AG10803 (cell line): ENCODE results near the gene RASSF4.

Source experiments
- DNase-seq: peaks from one replicate; pipeline ENCODE4 v3.0.0; 2010; ENCODE audit warnings: low read depth
- H3K4me3 ChIP-seq: 2 replicates; pipeline ENCODE4 v1.5.1; 2011; ENCODE audit warnings: mild to moderate bottlenecking, low read length, control low read depth
- TF ChIP-seq, protein P1 (sequence below): conservative IDR thresholded peaks from 2 replicates; pipeline ENCODE4 v1.5.1; 2011; ENCODE audit warnings: mild to moderate bottlenecking, low read length, control low read depth, inconsistent platforms

RASSF4 gene

DNA sequence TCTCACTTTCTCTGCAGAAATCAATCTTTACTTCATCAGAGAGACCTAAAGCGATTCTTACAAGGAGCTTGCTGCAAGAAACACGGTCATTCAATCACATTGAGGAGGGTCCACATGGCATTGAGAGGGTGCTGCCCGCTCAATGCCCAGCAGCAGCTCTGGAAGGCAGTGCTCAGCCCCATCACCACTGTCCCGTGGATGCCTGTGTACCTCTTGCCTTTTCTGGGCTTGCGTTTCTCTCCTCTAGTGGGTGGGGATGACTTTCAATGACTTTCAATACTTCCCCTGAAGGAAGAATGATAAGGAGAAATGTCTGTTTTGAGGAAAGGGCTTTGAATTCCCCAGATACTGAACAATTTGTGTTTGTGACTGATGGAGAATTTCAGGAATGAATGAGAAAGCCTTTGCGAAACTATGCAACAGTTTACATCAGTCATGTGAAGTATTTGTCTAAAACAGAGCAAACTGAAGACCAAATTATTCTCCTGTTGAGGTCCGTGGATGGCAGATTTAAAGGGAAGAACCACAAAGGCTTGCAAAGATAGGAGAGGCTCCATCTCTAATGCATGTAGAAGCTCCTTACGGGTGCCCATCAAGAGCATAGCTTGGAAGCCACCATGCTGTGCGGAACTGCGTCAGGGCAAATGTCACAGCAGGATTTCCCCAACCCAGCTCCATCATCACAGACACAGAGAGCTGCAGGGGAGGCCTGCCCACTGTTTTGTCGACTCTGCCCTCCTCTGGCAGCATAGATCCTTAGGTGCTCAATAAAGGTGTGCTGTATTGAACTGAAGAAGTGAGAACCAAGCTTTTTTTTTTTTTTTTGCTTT, 34.5 kb downstream of the RASSF4 start:
- TF ChIP-seq, protein P1, sequence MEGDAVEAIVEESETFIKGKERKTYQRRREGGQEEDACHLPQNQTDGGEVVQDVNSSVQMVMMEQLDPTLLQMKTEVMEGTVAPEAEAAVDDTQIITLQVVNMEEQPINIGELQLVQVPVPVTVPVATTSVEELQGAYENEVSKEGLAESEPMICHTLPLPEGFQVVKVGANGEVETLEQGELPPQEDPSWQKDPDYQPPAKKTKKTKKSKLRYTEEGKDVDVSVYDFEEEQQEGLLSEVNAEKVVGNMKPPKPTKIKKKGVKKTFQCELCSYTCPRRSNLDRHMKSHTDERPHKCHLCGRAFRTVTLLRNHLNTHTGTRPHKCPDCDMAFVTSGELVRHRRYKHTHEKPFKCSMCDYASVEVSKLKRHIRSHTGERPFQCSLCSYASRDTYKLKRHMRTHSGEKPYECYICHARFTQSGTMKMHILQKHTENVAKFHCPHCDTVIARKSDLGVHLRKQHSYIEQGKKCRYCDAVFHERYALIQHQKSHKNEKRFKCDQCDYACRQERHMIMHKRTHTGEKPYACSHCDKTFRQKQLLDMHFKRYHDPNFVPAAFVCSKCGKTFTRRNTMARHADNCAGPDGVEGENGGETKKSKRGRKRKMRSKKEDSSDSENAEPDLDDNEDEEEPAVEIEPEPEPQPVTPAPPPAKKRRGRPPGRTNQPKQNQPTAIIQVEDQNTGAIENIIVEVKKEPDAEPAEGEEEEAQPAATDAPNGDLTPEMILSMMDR = no peak
- peak; percentile 86 for DNase-seq
- no peak overlapping the region for H3K4me3 ChIP-seq

DNA sequence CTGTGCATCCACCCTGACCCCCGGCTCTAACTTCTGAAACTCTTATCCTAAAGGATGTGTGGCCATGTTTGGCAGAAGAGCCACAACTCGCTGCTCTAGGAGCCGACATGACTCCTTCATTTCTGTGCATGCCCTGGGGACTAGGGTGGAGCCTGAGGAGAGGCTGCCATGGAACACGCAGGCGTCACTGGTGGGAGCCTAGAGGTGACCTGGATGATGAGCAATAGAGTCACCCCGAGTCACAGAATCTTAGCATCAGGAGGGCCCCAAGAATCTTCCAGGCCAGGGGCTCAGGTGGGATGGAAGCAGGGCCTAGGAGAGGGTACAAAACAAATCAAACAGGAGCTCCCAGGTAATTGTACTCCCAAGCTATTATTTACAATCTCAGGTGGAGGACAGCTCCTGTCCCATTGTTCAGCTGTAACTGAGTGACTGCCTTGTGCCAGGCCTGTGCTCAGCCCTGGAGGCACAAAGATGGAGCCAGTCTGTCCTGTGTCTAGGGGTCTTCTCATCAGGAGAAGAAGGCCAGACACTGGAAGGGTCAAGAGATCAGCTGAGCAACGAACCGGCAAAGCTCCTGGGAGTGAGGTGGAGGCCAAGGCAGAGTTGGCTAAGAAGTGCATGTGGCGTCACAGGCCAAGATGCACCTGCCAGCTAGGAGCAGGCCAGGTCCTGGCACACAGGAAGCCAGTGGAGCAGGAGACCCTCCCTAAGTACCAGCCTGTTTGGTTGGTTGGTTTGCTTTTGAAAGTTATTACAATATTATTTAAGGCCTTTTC, 35.3 kb downstream of the RASSF4 start:
- no peak for DNase-seq
- H3K4me3 ChIP-seq = no peak overlapping the region
- TF ChIP-seq, protein P1 = no peak

DNA sequence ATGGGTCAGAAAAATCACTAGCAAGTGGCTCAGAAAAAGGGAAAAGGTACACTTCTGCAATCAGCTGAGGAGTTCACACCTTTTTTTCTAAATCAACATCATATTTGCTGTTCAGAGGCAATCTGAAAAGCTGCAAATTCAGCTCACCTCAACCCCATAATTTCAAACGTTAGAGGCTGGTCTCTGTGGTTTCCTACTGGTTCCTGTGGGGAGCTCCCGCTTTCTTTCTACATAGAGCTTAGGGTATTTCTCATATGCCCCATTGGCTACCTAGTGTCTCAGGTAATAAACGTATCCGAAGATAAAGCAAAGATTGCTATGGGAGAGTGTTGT, 35.9 kb downstream of the RASSF4 start:
- no peak overlapping the region for H3K4me3 ChIP-seq
- DNase-seq = no peak
- TF ChIP-seq, protein P1 = no peak

DNA sequence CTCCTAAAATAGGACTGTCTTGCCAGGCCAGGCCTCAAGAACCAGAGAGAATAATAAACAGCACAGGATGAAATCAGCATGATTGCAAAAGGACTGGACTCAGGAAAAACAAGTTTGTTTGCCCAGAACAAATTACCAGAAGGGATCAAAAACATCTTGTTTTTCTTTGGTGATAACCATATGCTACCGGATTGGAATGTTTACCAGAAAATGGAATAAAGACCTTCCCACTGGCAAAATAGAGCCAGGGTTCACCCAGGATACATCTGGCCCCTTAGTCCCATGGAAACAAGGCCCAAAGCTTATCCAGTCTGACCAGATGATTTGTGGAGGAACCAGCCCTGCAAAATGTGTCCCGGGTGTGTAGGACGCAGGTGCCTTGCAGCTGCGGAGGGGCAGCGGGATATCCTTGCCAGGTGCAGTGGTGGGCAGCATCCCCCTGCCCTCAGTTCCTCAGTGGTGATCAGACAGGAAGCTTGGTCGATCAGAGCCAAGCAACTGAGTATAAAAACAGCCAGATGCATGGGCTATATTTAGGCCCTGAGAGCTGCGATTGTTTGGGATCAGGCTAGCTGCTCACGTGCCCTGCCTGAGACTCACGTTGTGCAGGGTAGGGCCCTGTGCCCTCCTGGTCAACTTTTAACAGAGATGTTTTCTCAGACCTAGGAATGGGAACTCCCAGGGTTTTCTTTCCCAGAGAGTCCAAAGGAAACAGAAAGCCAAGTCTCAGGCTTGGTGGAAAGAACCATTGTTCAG, 36.5 kb downstream of the RASSF4 start:
- no peak overlapping the region for H3K4me3 ChIP-seq
- DNase-seq = peak; percentile 85
- TF ChIP-seq, protein P1 = no peak

DNA sequence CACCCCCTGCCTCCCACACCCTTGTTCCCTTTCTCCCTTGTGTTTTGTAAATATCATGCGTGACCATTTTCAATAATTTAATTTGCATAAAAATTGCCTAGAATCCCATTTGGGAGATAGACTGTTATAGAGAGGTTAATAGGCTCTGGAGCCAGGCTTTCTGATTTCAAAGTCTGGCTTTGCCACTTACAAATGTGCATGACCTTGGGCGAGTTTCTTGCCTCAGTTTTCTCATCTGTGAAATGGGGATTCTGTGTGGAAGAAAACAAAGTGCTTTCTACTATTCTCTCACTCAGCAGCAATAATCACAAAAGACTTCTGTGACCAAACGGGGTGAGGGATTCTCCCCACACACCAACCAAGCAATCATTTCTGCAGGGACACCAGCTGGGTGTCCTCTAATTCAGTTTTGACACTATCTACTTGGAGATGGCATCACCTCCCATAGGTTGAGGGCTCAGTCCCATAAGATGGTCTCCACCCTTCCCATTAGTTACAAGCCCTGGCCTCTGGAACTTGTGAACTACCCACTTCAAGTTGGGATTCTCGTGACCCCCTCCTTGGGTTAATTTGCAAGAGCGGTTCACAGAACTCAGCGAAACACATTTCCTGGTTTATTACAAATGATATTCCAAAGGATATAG, 37.6 kb downstream of the RASSF4 start:
- TF ChIP-seq, protein P1 = no peak
- H3K4me3 ChIP-seq = no peak overlapping the region
- DNase-seq = no peak

DNA sequence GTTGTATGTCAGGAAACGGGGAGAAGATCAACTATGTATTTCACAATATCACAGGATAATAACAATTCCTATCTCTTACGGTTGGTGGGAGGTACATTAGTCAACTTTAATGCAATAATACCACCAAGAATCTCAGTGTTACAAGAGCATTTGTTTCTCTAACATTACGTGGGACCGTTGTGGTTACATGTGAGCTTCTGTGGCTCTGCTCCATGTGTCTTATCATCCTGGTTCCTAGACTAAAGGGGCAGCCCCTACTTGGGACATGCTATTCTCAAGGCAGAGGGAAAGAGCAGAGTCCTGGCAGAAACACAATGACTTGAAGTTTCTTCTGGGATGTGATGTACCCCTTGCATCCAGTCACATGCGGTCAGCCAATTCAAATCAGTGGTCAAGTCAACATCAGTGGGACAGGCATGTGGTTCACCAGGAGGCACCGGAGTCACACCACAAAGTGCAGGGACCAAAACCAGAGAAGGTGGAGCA, 38.6 kb downstream of the RASSF4 start:
- TF ChIP-seq, protein P1 = no peak
- H3K4me3 ChIP-seq = no peak overlapping the region
- DNase-seq = no peak
